B cell (primary cell): Measurements from ENCODE around the gene PFN1. TPM values are rescaled to one million over a fixed set of nuclear protein-coding genes. Genes with fewer than 3 reads are reported as not detected.

Source experiments
- ATAC-seq: fragments of 200-7000 bp; cut with Tn5 transposase; one replicate; pipeline ENCODE4 v1.10.0; 2021; ENCODE audit warnings: low read depth, mild to moderate bottlenecking, moderate number of reproducible peaks, moderate library complexity
- CTCF ChIA-PET: fragments of 350-600 bp; sonication (Branson Sonifier 250); formaldehyde crosslinking; loops from one replicate; lab custom pipeline; 2021; ENCODE audit warnings: antibody characterized with exemption, inconsistent platforms; lab: Charles Lee
- POLR2A ChIA-PET: fragments of 350-600 bp; sonication (Branson Sonifier 250); formaldehyde crosslinking; loops from one replicate; lab custom pipeline; 2021; ENCODE audit warnings: antibody characterized with exemption; lab: Charles Lee
- DNase-seq: peaks from one replicate; pipeline ENCODE4 v3.0.0; 2013
- H2AFZ ChIP-seq: 2 replicates; pipeline ENCODE4 v1.6.1; 2012; ENCODE audit warnings: mild to moderate bottlenecking, low read depth, low read length; ENCODE audit not compliant: insufficient read depth, poor library complexity, severe bottlenecking
- H3K27ac ChIP-seq, 2 donors: 1 replicate in 1 of 2; 2 replicates in 1 of 2; pipeline ENCODE4 v1.5.1; 2012 to 2013; ENCODE audit warnings: low read length in 2 of 2, mild to moderate bottlenecking in 2 of 2, moderate library complexity in 1 of 2
- H3K27me3 ChIP-seq, 4 experiments: fragments of 200-600 bp in 1 of 4; sonication (generic) in 1 of 4; replicated peaks in 1 of 4; 1 replicate in 2 of 4; 2 replicates in 2 of 4; pipeline versions ENCODE4 v1.6.1 to v1.7.0; 2013 to 2016; ENCODE audit warnings: low read length in 3 of 4, mild to moderate bottlenecking in 2 of 4, mixed read lengths in 1 of 4, moderate library complexity in 1 of 4; ENCODE audit not compliant: insufficient read depth in 4 of 4, control insufficient read depth in 3 of 4; ENCODE audit errors: control extremely low read depth in 1 of 4
- H3K36me3 ChIP-seq, 2 experiments: replicated peaks in 1 of 2; 1 replicate in 1 of 2; 2 replicates in 1 of 2; pipeline versions ENCODE4 v1.6.1 to v1.7.1; 2013; ENCODE audit warnings: low read length in 1 of 2; ENCODE audit not compliant: insufficient read depth in 2 of 2, control insufficient read depth in 1 of 2; ENCODE audit errors: control extremely low read depth in 1 of 2, extremely low read depth in 1 of 2
- H3K4me1 ChIP-seq, 2 donors: fragments of 200-600 bp in 1 of 2; sonication (generic) in 1 of 2; 1 replicate in 1 of 2; 2 replicates in 1 of 2; pipeline versions ENCODE4 v1.5.1 to v1.6.1; 2013 to 2017; ENCODE audit warnings: low read length in 2 of 2; ENCODE audit not compliant: control insufficient read depth in 2 of 2, insufficient read depth in 2 of 2
- H3K4me2 ChIP-seq: replicated peaks from 2 replicates; pipeline ENCODE3; 2012; ENCODE audit warnings: mild to moderate bottlenecking, low read depth, low read length; ENCODE audit not compliant: poor library complexity, severe bottlenecking
- H3K4me3 ChIP-seq, 5 experiments: fragments of 200-600 bp in 1 of 5; sonication (generic) in 1 of 5; 1 replicate in 3 of 5; 2 replicates in 2 of 5; pipeline versions ENCODE4 v1.5.1 to v1.7.0; 2011 to 2016; ENCODE audit warnings: low read length in 4 of 5, mild to moderate bottlenecking in 4 of 5, low read depth in 2 of 5, control low read depth in 1 of 5, moderate library complexity in 1 of 5; ENCODE audit not compliant: insufficient read depth in 1 of 5; ENCODE audit errors: control extremely low read depth in 1 of 5, extremely low read depth in 1 of 5
- H3K79me2 ChIP-seq: fragments of 200-600 bp; sonication (generic); one replicate; pipeline ENCODE4 v1.6.0; 2016; ENCODE audit warnings: low read length; ENCODE audit not compliant: control insufficient read depth, insufficient read depth
- H3K9ac ChIP-seq: fragments of 200-600 bp; sonication (generic); 2 replicates; pipeline ENCODE4 v1.6.1; 2017; ENCODE audit warnings: mild to moderate bottlenecking, low read length, moderate library complexity
- H3K9me3 ChIP-seq, 3 donors: one replicate each; pipeline versions ENCODE4 v1.6.1 to v1.7.1; 2013; ENCODE audit warnings: low read length in 2 of 3; ENCODE audit not compliant: control insufficient read depth in 2 of 3, insufficient read depth in 1 of 3; ENCODE audit errors: control extremely low read depth in 1 of 3
- H4K20me1 ChIP-seq: 2 replicates; pipeline ENCODE4 v1.6.0; 2012; ENCODE audit warnings: mild to moderate bottlenecking, low read length; ENCODE audit not compliant: insufficient read depth, control insufficient read depth, poor library complexity, severe bottlenecking
- H3K27ac Mint-ChIP-seq: one replicate; pipeline ENCODE4 v1.8.0; 2021; ENCODE audit warnings: mixed read lengths
- H3K27me3 Mint-ChIP-seq: one replicate; pipeline ENCODE4 v1.8.0; 2021; ENCODE audit warnings: mixed read lengths
- H3K4me1 Mint-ChIP-seq: one replicate; pipeline ENCODE4 v1.8.0; 2021; ENCODE audit warnings: mixed read lengths
- H3K4me3 Mint-ChIP-seq: one replicate; pipeline ENCODE4 v1.8.0; 2021; ENCODE audit warnings: mixed read lengths
- H3K9me3 Mint-ChIP-seq: one replicate; pipeline ENCODE4 v1.8.0; 2022; ENCODE audit warnings: mixed read lengths; ENCODE audit not compliant: insufficient read depth
- CTCF ChIP-seq: fragments of 200-600 bp; IDR thresholded peaks from one replicate; pipeline ENCODE4 v1.8.0; 2022; ENCODE audit warnings: antibody characterized with exemption, mild to moderate bottlenecking
- EZH2 ChIP-seq: IDR thresholded peaks from 2 replicates; pipeline ENCODE4 v1.6.1; 2012; ENCODE audit warnings: borderline replicate concordance, low read depth, mild to moderate bottlenecking, moderate library complexity, low read length; ENCODE audit not compliant: insufficient read depth, poor library complexity, severe bottlenecking
- WGBS: methylation state at CpG from one replicate; pipeline ENCODE4 v1.1.5; 2013; ENCODE audit warnings: missing lambda C conversion rate; ENCODE audit not compliant: insufficient coverage; 5-methylcytosine and 5-hydroxymethylcytosine counted together
- intact Hi-C: fragments of 100-400 bp; cut with micrococcal nuclease; formaldehyde crosslinking; loops from one replicate; pipeline ENCODE4 v1.10.0; 2022
- polyA plus RNA-seq: library from polyadenylated mRNA; depleted of rRNA; stranded (reverse); fragments of >200 nt; gene quantifications from 2 replicates; pipeline ENCODE4 v1.2.3, GENCODE V29; 2012
- total RNA-seq, 2 donors: library from RNA; stranded (reverse); fragments of 120-200 nt in 1 of 2; gene quantifications; 1 replicate in 1 of 2; 2 replicates in 1 of 2; pipeline versions ENCODE4 v1.2.3 to v1.2.4, GENCODE V29; 2013 to 2022

PFN1 gene
- total and polyA plus RNA-seq, 2 donors (not counting 1 experiment from before 2014, with no cell fraction given) = 330 to 609 TPM

GRCh38 chr17:4938069-4938491 is 10.2 kb downstream of the PFN1 start:
- H2AFZ ChIP-seq = no peak overlapping the region
- ATAC-seq = no peak
- peaks cover 55% of the 10 kb centered on the region for H3K4me1 Mint-ChIP-seq
- H3K9ac ChIP-seq = no peak overlapping the region
- no peak for TF ChIP-seq CTCF
- TF ChIP-seq EZH2 = no peak
- 94% methylated on average over 6 of the region's 11 CpGs for WGBS
- no peak overlapping the region for H3K27ac ChIP-seq
- H3K27ac Mint-ChIP-seq = no peak overlapping the region
- H3K9me3 ChIP-seq = no peaks in the 10 kb centered on the region
- POLR2A ChIA-PET = no interaction called here
- CTCF ChIA-PET = interaction anchor here (0.5 to 3.1 kb wide), 2 partner anchors 41 to 568 kb away, joined by 3 to 12 read pairs; no protein-coding TSS in a partner anchor
- no peaks in the 10 kb centered on the region for H4K20me1 ChIP-seq
- peaks cover 0 to 29% of the 10 kb centered on the region in 2 experiments for H3K36me3 ChIP-seq
- DNase-seq = no peak
- H3K27me3 ChIP-seq = peaks cover 0 to 10% (median 2%) of the 10 kb centered on the region in 4 experiments
- no peak overlapping the region for H3K4me2 ChIP-seq
- peaks cover 10% of the 10 kb centered on the region for H3K27me3 Mint-ChIP-seq
- no peaks in the 10 kb centered on the region for H3K9me3 Mint-ChIP-seq
- H3K4me3 Mint-ChIP-seq = peak overlapping the region; percentile 89
- no peak overlapping the region for H3K4me3 ChIP-seq
- intact Hi-C loops = loop anchor here (2.0 kb wide), 1 partner anchor 29 kb away; no protein-coding TSS in a partner anchor
- H3K4me1 ChIP-seq = peaks cover 37 to 47% of the 10 kb centered on the region in 2 donors
- peaks cover 35% of the 10 kb centered on the region for H3K79me2 ChIP-seq

- Histone ChIP-seq H2AFZ (no peak overlapping the region), H3K27me3 (peaks cover 0 to 13% (median 2%) of the 10 kb centered on the region in 4 experiments), H3K36me3 (peaks cover 0 to 24% of the 10 kb centered on the region in 2 experiments), H3K4me3 (no peak overlapping the region), H4K20me1 (no peaks in the 10 kb centered on the region), H3K4me2 (no peak overlapping the region), H3K9ac (no peak overlapping the region), H3K79me2 (peaks cover 30% of the 10 kb centered on the region), H3K9me3 (no peaks in the 10 kb centered on the region), H3K27ac (no peak overlapping the region), H3K4me1 (peaks cover 32 to 42% of the 10 kb centered on the region in 2 donors)
- peak overlapping the region; percentile 37 for H3K27ac Mint-ChIP-seq
- ChIA-PET POLR2A (no interaction called here), CTCF (no interaction called here)
- no peaks in the 10 kb centered on the region for H3K9me3 Mint-ChIP-seq
- WGBS = 97% methylated on average over 16 of the region's 16 CpGs
- peaks cover 50% of the 10 kb centered on the region for H3K4me1 Mint-ChIP-seq
- H3K4me3 Mint-ChIP-seq = peak overlapping the region; percentile 89
- intact Hi-C loops = no loop called here
- ATAC-seq (no peak), DNase-seq (no peak)
- TF ChIP-seq CTCF = no peak
- TF ChIP-seq EZH2 = no peak
- H3K27me3 Mint-ChIP-seq = peaks cover 11% of the 10 kb centered on the region
Measured at GRCh38 chr17:4937553-4937952, 10.8 kb downstream of the PFN1 start.
